Mucosa of descending colon (tissue), 3 donors: ENCODE data around the gene VDR. TPM values are rescaled to one million over a fixed set of nuclear protein-coding genes. Genes with fewer than 3 reads are reported as not detected.

Experiments
- ATAC-seq: fragments of 200-7000 bp; cut with Tn5 transposase; one replicate; pipeline ENCODE4 v1.9.1; 2020; ENCODE audit warnings: mild to moderate bottlenecking, moderate library complexity
- DNase-seq, 3 donors: peaks; one replicate each; pipeline ENCODE4 v3.0.0-alpha.2; 2020
- H3K36me3 ChIP-seq: fragments of 200-600 bp; one replicate; pipeline ENCODE4 v1.8.0; 2021; ENCODE audit warnings: low read depth, mild to moderate bottlenecking
- H3K4me1 ChIP-seq: fragments of 200-600 bp; one replicate; pipeline ENCODE4 v1.8.0; 2021; ENCODE audit warnings: low read depth, mild to moderate bottlenecking
- H3K4me3 ChIP-seq: fragments of 200-600 bp; one replicate; pipeline ENCODE4 v1.8.0; 2021; ENCODE audit warnings: mild to moderate bottlenecking
- H3K9me3 ChIP-seq: fragments of 200-600 bp; one replicate; pipeline ENCODE4 v1.8.0; 2021; ENCODE audit warnings: mild to moderate bottlenecking
- intact Hi-C, 2 donors: fragments of 100-400 bp; cut with DNase I in 1 of 2; cut with micrococcal nuclease in 1 of 2; formaldehyde crosslinking; loops; one replicate each; pipeline versions ENCODE4 v1.11.0 to v1.11.1; 2022; cut with DNase I, micrococcal nuclease
- total RNA-seq, 3 donors: library from RNA; stranded (reverse); fragmentation: NEBNext Ultra II Directional in 2 of 3; extraction: Animal tissue kit (Norgen Biotek cat#: 25700) in 2 of 3; gene quantifications; one replicate each; pipeline versions ENCODE4 v1.2.1 to v1.2.4, GENCODE V29; 2021 to 2023
- TF ChIP-seq, protein P1 (sequence below): fragments of 200-600 bp; IDR thresholded peaks from one replicate; pipeline ENCODE4 v1.8.0; 2022; ENCODE audit warnings: antibody characterized with exemption, mild to moderate bottlenecking
- donor health status: DM: no; HTN: no; CAD: no; lungs with moderate emphysema.
- donor health status: DM: no; HTN: no; CAD: no.
- donor health status: DM: no; HTN: yes; CAD: no.

Gene VDR
- total RNA-seq, 3 donors from 2014 or later: 69.5 to 175 (median 162) TPM

DNA sequence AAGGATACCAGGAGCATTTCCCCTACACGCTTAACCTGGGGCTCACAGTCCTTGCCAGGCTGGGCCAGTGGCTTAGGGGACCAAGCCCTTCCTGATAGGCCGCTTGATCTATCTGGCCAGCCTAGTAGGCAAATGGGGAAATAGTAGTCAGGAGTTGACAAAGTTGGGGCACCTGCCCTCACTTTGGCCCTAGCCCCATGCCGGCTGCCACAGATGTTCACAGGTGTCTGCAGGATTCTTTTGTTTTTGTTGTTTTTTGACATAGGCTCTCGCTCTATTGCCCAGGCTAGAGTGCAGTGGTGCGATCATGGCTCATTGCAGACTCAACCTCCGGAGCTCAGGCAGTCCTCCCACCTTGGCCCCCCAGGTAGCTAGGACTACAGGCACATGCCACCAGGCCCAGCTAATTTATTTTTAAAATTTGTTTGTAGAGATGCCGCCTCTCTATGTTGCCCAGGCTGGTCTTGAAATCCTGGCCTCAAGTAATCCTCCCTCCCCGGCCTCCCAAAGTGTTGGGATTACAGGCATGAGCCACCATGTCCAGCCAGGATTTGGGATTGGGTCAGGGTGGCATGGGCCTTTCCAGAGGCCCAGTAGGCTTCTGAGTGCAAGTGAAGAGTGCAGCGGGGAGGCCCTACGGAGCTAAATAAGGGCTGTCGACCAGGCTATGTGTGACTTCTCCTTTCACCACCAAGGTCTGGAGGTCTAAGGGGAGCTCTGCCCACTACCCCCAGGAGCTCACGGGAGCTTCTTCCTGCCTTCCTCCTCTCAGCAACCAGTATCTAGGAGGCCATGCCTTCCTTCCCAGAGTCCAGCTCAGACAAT lies 69.6 kb downstream of the VDR start:
- DNase-seq (no peak), ATAC-seq (no peak)
- intact Hi-C loops: loop anchor here (5.0 to 10.0 kb wide), 4 partner anchors 48 to 120 kb away; partner anchors contain the start of gene SLC48A1 (in 1 of the 2)
- Histone ChIP-seq H3K4me3 (no peak overlapping the region), H3K9me3 (no peaks in the 10 kb centered on the region), H3K4me1 (no peaks in the 10 kb centered on the region), H3K36me3 (no peaks in the 10 kb centered on the region)
- TF ChIP-seq, protein P1, sequence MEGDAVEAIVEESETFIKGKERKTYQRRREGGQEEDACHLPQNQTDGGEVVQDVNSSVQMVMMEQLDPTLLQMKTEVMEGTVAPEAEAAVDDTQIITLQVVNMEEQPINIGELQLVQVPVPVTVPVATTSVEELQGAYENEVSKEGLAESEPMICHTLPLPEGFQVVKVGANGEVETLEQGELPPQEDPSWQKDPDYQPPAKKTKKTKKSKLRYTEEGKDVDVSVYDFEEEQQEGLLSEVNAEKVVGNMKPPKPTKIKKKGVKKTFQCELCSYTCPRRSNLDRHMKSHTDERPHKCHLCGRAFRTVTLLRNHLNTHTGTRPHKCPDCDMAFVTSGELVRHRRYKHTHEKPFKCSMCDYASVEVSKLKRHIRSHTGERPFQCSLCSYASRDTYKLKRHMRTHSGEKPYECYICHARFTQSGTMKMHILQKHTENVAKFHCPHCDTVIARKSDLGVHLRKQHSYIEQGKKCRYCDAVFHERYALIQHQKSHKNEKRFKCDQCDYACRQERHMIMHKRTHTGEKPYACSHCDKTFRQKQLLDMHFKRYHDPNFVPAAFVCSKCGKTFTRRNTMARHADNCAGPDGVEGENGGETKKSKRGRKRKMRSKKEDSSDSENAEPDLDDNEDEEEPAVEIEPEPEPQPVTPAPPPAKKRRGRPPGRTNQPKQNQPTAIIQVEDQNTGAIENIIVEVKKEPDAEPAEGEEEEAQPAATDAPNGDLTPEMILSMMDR: no peak

DNA sequence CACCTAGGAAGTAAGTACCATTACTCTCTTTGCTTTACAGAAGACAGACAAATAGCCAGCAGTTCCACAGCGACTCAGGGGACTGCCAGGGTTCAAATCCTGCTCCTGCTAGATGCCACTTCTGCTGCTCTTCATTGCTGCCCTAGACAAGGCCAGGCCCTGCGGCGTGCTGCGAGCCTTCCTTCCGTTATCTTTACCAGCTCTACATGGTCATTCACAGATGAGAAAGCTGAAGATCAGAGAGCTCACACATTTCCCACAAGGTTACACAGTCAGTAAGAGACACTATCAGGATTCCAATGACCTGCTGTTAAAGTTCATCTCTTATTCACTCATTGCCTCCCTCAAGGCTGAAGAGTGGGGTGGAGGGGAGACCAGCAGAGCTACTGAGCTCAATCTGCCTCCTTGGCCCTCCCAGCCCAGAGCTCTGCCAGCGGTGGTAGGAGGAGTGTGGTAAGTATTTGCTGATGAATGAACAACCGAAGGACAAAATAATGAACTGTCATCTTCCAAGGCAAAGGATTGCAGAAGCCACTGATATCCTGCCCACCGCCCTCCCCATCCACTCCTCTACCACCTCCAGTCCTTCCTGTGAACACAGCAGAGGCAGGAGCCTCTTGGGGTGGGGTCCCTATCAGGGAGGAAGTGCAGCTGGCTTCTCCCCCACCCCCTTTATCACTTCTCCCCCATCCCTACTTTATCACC lies 70.4 kb downstream of the VDR start:
- no peak for DNase-seq
- H3K9me3 ChIP-seq: no peaks in the 10 kb centered on the region
- TF ChIP-seq, protein P1: no peak
- peaks cover 2% of the 10 kb centered on the region for H3K4me1 ChIP-seq
- no peak for ATAC-seq
- intact Hi-C loops: loop anchor here (10.0 kb wide), 3 partner anchors 60 to 120 kb away; partner anchors contain the start of gene SLC48A1 (in 1 of the 2)
- H3K36me3 ChIP-seq: no peaks in the 10 kb centered on the region
- H3K4me3 ChIP-seq: no peak overlapping the region

DNA sequence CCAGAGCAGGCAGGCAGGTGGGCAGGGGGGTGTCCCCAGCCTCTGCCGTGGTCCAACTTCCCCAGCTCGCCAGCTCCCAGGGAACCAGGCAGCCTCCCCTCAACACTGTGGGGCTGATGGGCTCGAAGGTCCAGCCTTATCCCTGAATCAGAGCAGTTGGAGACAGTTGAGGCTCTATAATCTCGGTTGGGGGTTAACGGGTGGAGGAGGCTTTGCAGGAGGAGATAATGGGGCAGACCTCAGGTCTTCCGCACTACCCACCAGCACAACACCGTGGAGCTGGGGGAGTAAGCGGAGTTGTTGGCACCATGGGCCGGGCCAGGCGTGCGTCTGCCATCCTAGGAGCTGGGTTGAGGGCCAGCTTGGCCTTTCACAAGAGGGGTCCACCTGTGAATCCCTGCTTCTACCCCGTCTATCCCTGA lies 71.2 kb downstream of the VDR start:
- intact Hi-C loops: loop anchor here (10.0 kb wide), 3 partner anchors 59 to 119 kb away; partner anchors contain the start of gene SLC48A1 (in 1 of the 2)
- Histone ChIP-seq H3K4me3 (no peak overlapping the region), H3K4me1 (peaks cover 9% of the 10 kb centered on the region), H3K9me3 (no peaks in the 10 kb centered on the region), H3K36me3 (no peaks in the 10 kb centered on the region)
- ATAC-seq (no peak), DNase-seq (no peak)
- TF ChIP-seq, protein P1: no peak

DNA sequence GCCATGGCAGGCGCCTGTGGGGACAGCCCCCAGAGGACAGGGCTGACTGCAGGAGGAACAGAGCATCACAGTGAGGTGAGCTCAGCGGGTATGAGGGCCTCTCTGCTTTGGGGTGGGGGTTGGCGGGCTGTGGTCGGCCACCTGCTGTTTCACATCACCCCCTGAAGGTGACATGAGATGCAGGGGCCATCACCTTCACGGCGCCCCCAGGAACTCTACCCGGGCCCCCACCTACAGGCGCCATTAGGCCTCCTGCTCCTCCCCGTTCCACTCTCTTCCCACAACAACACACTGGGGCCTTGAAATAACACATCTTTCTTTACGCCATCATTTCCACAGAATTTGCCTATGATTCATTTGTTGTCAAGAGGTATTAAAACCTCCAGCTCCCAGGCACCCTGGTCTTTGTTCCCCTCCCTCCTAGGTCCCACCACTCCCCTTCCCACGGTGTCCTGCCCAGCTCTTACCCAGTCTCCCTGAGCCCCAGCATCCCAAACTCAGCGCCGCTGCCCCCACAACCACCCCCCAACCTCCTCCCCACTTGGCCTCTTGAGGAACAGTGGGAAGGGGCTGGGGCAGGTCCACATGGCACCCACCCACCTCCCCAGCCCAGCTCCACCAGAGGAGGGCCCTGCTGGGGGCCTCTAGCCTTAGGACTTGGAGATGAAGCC lies 72.4 kb downstream of the VDR start:
- peaks cover 14% of the 10 kb centered on the region for H3K4me1 ChIP-seq
- H3K36me3 ChIP-seq: no peaks in the 10 kb centered on the region
- no peak overlapping the region for H3K4me3 ChIP-seq
- no peaks in the 10 kb centered on the region for H3K9me3 ChIP-seq
- intact Hi-C loops: loop anchor here (10.0 kb wide), 3 partner anchors 58 to 118 kb away; partner anchors contain the start of gene SLC48A1 (in 1 of the 2)
- DNase-seq (peak in 1 of 3 donors; percentile 56), ATAC-seq (no peak)
- TF ChIP-seq, protein P1: no peak

DNA sequence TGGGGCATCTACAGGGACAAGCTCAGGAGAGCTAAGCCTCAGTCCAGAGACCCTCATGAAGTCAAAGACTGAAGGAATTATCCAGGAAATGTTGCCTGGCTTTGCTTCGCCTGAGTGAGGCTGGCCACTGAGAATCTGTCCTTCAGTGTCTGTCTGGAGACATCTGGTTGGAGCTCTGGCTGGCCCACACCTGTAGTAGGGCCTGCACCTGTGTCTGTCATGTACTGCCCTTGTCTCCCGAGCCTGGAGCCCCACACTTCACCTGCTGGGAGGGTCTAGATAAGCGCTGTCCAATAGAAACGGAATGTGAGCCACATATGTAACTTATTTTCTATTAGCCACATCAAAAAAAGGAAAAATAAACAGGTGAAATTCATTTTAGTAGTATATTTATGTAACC lies 75.2 kb downstream of the VDR start:
- ATAC-seq (no peak), DNase-seq (no peak)
- Histone ChIP-seq H3K9me3 (no peaks in the 10 kb centered on the region), H3K36me3 (no peaks in the 10 kb centered on the region), H3K4me1 (peaks cover 19% of the 10 kb centered on the region), H3K4me3 (no peak overlapping the region)
- intact Hi-C loops: no loop called here
- TF ChIP-seq, protein P1: no peak
